ENCODE data around the gene COMMD4.
A peak's percentile ranks its signal among the peaks of the same experiment; 100 is the strongest.
"Not testable (repeated sequence)": the region's sequence is repeated elsewhere in the genome, so short reads cannot be mapped to it uniquely, and the experiment has no call there.

COMMD4 gene

GRCh38 chr15:75332093-75332492 is 3.8 kb upstream of the COMMD4 start:
- H3K4me3 ChIP-seq (ENCODE audit: low read depth, low read length), result not testable (repeated sequence)

- H3K4me3 ChIP-seq (ENCODE audit: low read depth, low read length), result not testable (repeated sequence)
These were observed 2.0 kb upstream of the COMMD4 start for GRCh38 chr15:75333654-75334419.

- peak overlapping the region; percentile 79 for H3K4me3 ChIP-seq (ENCODE audit: low read depth, low read length)
These were observed 554 bp upstream of the COMMD4 start for GRCh38 chr15:75335313-75335704.

GRCh38 chr15:75338661-75339240 is 2.9 kb downstream of the COMMD4 start:
- no peak overlapping the region for H3K4me3 ChIP-seq (ENCODE audit: low read depth, low read length)

- H3K4me3 ChIP-seq (ENCODE audit: low read depth, low read length), result no peak overlapping the region
These were observed 3.8 kb downstream of the COMMD4 start for GRCh38 chr15:75339531-75340240.

GRCh38 chr15:75342221-75342620 is 6.4 kb downstream of the COMMD4 start:
- H3K4me3 ChIP-seq (ENCODE audit: low read depth, low read length), result no peak overlapping the region

- H3K4me3 ChIP-seq (ENCODE audit: low read depth, low read length), result not testable (repeated sequence)
These were observed 8.1 kb downstream of the COMMD4 start for GRCh38 chr15:75343953-75344352.

GRCh38 chr15:75346796-75347221 is 10.9 kb downstream of the COMMD4 start, which contains the start of gene NEIL1:
Gene NEIL1, plus strand, starts transcription at chr15:75347039. Its CDS starts 1,867 bp downstream, at chr15:75348906.
- peak within 1 kb of the TSS; percentile 72 for H3K4me3 ChIP-seq (ENCODE audit: low read depth, low read length)

- H3K4me3 ChIP-seq (ENCODE audit: low read depth, low read length), result peak overlapping the region; percentile 72
These were observed 11.6 kb downstream of the COMMD4 start for GRCh38 chr15:75347222-75348033.

GRCh38 chr15:75348034-75348561 is 12.2 kb downstream of the COMMD4 start:
- H3K4me3 ChIP-seq (ENCODE audit: low read depth, low read length), result peak overlapping the region; percentile 72

GRCh38 chr15:75348562-75349350 is 12.9 kb downstream of the COMMD4 start:
- peak overlapping the region; percentile 72 for H3K4me3 ChIP-seq (ENCODE audit: low read depth, low read length)

- H3K4me3 ChIP-seq (ENCODE audit: low read depth, low read length), result not testable (repeated sequence)
These were observed 13.4 kb downstream of the COMMD4 start for GRCh38 chr15:75349351-75349669.

GRCh38 chr15:75349851-75350588 is 14.2 kb downstream of the COMMD4 start:
- no peak overlapping the region for H3K4me3 ChIP-seq (ENCODE audit: low read depth, low read length)

GRCh38 chr15:75350601-75351361 is 14.9 kb downstream of the COMMD4 start:
- no peak overlapping the region for H3K4me3 ChIP-seq (ENCODE audit: low read depth, low read length)

GRCh38 chr15:75352186-75353080 is 16.6 kb downstream of the COMMD4 start:
- H3K4me3 ChIP-seq (ENCODE audit: low read depth, low read length), result no peak overlapping the region

GRCh38 chr15:75353604-75354003 is 17.7 kb downstream of the COMMD4 start:
- no peak overlapping the region for H3K4me3 ChIP-seq (ENCODE audit: low read depth, low read length)

GRCh38 chr15:75354454-75354853 is 18.6 kb downstream of the COMMD4 start:
- H3K4me3 ChIP-seq (ENCODE audit: low read depth, low read length), result no peak overlapping the region

- no peak overlapping the region for H3K4me3 ChIP-seq (ENCODE audit: low read depth, low read length)
These were observed 19.5 kb downstream of the COMMD4 start for GRCh38 chr15:75355369-75355768.

Data from iPS-11a (cell line).